LNCAP (cell line): ENCODE measurements around the gene FBXW7.

ENCODE experiments used
- TF ChIP-seq, protein P1 (sequence below): fragments of 450-650 bp; IDR thresholded peaks from 2 replicates; pipeline ENCODE4 v1.5.1; 2017; ENCODE audit warnings: mild to moderate bottlenecking

The FBXW7 gene

DNA sequence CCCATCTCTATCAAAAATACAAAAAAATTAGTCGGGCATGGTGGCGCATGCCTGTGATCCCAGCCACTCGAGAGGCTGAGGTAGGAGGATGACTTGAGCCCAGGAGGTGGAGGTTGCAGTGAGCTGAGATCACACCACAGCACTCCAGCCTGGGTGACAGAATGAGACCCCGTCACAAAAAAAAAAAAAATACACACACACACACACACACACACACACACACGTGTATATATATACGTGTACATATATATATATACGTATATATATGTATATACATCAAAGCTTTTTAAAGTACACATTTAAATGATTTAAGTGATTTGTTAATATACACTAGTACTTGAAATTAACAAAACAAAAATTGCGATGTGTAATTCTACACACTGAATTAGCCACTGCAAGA lies 6.0 kb downstream of the FBXW7 start:
- TF ChIP-seq, protein P1, sequence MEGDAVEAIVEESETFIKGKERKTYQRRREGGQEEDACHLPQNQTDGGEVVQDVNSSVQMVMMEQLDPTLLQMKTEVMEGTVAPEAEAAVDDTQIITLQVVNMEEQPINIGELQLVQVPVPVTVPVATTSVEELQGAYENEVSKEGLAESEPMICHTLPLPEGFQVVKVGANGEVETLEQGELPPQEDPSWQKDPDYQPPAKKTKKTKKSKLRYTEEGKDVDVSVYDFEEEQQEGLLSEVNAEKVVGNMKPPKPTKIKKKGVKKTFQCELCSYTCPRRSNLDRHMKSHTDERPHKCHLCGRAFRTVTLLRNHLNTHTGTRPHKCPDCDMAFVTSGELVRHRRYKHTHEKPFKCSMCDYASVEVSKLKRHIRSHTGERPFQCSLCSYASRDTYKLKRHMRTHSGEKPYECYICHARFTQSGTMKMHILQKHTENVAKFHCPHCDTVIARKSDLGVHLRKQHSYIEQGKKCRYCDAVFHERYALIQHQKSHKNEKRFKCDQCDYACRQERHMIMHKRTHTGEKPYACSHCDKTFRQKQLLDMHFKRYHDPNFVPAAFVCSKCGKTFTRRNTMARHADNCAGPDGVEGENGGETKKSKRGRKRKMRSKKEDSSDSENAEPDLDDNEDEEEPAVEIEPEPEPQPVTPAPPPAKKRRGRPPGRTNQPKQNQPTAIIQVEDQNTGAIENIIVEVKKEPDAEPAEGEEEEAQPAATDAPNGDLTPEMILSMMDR = no peak

DNA sequence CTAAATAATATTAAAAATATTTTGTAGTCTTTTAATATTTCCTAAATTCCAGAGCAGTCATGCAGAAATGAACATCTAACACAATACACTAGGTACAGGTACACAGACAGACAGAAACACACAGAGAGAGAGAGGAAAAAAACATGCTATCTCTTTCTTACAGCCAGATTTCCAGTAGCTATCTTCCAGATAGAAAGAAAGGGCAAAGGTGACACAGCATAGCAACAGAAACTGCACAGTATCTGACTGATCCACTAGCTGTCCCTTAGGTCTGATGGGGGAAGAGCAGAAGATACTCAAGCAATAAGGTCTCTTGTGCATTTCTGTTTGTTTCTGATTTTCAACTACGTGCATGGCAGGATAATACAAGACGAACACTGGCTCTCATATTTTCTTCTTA lies 7.8 kb downstream of the FBXW7 start:
- TF ChIP-seq, protein P1 = no peak

DNA sequence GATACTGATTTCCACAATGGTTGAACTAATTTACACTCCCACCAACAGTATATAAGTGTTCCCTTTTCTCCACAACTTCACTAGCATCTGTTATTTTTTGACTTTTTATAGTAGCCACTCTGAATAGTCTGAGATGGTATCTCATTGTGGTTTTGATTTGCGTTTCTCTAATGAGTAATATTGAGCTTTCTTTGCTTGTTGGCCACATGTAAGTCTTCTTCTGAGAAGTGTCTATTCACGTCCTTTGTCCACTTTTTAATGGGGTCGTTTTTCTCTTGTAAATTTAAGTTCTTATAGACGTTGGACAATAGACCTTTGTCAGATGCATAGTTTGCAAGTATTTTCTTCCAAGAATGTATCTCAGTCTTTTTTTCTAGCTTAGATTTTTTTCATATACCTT lies 10.0 kb downstream of the FBXW7 start:
- TF ChIP-seq, protein P1 = no peak

DNA sequence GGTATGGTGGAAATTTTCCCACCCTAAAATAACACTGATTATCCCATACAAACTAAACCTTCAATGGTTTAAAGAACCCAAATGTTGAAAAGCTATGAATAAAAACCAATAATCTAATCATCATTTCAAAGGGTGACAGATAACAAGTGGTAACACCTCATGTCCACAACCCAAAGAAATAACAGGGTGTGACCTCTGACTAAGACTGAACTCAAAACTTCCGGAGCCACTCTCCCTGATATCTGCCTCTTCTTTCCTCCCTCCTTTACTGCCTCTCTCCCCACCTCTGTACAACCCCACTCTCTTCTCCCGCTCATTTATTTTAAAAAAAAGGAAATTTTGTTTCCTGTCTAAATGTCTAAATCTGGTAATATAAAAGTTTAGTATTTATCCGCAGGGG lies 11.5 kb downstream of the FBXW7 start:
- TF ChIP-seq, protein P1 = no peak

DNA sequence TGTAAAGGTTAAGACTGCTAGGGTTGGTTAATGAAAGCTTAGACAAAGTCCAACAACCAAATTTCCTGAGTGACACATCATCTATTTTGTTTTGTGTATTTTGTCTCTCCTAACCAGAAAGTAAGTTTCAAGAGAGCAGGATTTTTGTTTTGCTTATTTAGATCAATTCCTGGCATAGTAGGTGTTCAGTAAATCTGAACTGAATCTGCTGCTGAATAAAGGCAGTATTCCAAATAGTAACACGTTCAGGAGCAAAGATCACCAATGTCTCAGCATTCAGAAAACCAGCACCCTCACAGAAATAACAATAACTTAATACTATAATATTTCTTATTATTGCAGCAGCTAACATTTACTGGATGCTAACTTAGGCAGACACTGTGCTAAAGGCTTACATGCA lies 12.2 kb downstream of the FBXW7 start:
- TF ChIP-seq, protein P1 = no peak

DNA sequence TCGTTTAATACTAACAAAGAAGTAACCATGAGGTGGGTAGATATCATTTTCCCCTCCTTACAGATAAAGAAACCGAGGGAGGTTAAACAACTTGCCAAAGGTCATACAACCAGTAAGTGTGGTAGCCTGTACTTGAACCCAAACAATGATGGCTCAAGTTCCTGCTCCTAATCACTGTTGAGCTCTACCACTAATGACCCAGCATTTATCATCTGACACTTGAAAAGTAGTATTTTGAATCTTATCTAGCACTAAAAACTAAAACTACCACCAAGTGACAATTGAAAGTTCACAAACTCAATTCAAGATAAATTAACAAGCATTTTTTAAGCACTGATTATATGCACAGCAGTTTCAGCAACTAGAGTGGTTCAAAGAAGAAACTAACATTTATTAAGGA lies 13.1 kb downstream of the FBXW7 start:
- TF ChIP-seq, protein P1 = no peak

DNA sequence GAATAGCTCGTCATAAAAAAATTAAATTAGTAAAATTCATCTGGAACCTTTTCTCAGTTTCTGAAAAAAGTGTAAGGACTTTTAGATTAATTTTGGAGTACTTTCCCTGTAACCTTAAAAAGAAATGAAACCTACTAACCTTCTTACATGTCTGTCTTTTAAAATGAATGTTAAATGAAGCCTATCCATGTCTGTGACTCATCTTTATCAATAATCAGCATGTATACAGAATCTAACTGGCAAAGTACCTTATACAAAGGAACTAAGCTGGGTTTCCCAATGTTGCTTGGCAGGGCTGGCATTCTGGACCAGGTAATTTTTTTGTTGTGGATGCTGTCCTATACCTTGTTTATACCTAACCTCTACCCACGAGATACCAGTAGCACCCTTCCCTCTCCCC lies 13.6 kb downstream of the FBXW7 start:
- TF ChIP-seq, protein P1 = no peak

DNA sequence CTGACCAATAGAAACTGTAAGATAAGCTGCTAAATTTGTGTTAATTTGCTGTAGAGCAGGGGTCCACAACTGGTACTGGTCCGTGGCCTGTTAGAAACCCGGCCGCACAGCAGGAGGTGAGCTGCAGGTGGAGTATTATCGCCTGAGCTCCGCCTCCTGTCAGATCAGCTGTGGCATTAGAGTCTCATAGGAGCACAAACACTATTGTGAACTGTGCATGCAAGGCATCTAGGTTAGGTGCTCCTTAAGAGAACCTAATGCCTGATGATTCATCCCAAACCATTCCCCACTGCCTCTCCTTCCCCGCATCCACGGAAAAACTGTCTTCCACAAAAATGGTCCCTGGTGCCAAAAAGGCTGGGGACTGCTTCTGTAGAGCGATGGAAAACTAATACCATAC lies 19.7 kb downstream of the FBXW7 start:
- TF ChIP-seq, protein P1 = no peak
